NCI-H1930 (cell line): ENCODE data around the gene POLR2J.
"Not testable (repeated sequence)": the region's sequence is repeated elsewhere in the genome, so short reads cannot be mapped to it uniquely, and the experiment has no call there.

Source experiments
- DNase-seq, 2 experiments: peaks; one replicate each; lab custom pipeline; 2025; lab: John Stamatoyannopoulos, UW

Gene POLR2J

DNA sequence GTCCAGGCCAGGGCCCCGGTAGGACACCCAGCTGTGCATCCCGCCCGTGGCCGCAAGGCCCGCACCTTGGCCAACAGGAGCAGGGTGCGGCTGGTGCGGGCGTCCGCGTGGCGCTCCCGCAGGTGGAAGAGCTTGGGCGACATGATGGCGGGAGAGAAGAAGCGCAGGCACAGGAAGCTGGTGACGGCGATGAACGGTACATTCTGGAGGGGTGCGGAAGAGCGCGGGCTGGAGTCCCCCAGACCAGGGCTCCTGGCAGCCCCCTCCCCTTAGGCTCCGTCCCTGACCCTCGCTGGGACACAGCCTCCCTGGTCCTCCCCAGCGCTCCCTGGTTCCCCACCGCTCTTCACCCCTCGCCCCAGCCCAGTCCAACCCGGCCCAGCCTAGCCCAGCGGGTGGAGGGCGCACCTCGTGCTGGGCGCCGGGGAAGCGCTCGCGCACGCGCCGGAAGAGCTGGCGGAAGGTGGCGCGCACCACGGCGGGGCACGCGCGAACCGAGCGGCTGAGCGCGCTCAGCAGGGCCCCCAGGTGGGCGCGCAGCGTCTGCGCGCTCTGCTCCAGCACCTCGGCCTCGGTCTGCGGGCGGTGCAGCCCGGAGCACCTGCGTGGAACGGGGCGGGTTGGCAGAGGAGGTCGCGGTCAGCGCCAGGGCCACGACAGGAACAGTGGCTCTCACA, 15.9 kb upstream of the POLR2J start:
- not testable (repeated sequence) for DNase-seq

GRCh38 chr7:102494026-102494425, 15.3 kb upstream of the POLR2J start:
- DNase-seq = not testable (repeated sequence)

GRCh38 chr7:102493220-102493935, 14.7 kb upstream of the POLR2J start:
- DNase-seq = not testable (repeated sequence)

GRCh38 chr7:102490529-102491075, 11.9 kb upstream of the POLR2J start:
- not testable (repeated sequence) for DNase-seq

GRCh38 chr7:102484317-102484716, 5.6 kb upstream of the POLR2J start:
- not testable (repeated sequence) for DNase-seq

- DNase-seq = not testable (repeated sequence)
Measured at GRCh38 chr7:102481962-102482361, 3.2 kb upstream of the POLR2J start.

GRCh38 chr7:102479982-102480637, 1.4 kb upstream of the POLR2J start:
- DNase-seq = not testable (repeated sequence)

GRCh38 chr7:102479209-102479584, 475 bp upstream of the POLR2J start:
- not testable (repeated sequence) for DNase-seq

GRCh38 chr7:102474736-102475435, 3.8 kb downstream of the POLR2J start:
- not testable (repeated sequence) for DNase-seq

DNA sequence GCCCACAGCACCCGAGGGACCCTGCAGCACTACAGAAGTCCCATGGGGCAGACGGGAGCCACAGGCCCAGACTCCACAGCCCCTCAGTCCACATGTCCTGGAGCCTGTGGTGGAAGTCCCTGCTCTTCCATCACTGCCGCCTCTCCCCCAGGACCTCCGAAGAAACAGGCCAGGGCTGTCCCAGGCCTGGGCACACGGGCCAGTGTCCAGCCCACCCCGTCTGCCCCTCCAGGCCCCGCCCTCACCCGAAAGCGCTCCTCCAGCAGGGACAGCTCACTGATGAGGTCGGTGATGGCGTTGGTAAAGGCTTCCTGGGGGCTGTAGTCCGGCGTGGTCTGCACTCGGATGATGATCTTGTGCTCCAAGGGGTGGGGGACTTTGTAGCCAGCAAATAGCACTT, 4.6 kb downstream of the POLR2J start:
- DNase-seq = not testable (repeated sequence)

GRCh38 chr7:102473271-102473991, 5.3 kb downstream of the POLR2J start:
- DNase-seq = no peak

GRCh38 chr7:102472126-102473041, 6.3 kb downstream of the POLR2J start:
- no peak for DNase-seq

DNA sequence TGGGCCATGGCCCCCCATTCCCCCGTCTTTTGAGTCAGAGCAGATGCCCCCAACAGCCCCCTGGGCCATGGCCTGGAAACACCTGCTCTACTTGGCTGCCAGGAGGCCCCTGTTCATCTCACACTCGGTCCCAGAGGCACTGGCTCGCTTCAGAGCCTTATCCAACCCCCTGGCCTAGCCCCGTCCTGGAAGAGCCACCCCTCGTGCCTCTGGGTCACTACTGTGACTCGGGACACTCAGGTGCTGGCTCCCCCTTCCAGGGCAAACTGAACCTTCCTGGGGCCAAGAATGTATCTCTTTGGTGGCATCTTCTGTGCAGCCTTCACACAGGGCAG, 7.0 kb downstream of the POLR2J start:
- no peak for DNase-seq

DNA sequence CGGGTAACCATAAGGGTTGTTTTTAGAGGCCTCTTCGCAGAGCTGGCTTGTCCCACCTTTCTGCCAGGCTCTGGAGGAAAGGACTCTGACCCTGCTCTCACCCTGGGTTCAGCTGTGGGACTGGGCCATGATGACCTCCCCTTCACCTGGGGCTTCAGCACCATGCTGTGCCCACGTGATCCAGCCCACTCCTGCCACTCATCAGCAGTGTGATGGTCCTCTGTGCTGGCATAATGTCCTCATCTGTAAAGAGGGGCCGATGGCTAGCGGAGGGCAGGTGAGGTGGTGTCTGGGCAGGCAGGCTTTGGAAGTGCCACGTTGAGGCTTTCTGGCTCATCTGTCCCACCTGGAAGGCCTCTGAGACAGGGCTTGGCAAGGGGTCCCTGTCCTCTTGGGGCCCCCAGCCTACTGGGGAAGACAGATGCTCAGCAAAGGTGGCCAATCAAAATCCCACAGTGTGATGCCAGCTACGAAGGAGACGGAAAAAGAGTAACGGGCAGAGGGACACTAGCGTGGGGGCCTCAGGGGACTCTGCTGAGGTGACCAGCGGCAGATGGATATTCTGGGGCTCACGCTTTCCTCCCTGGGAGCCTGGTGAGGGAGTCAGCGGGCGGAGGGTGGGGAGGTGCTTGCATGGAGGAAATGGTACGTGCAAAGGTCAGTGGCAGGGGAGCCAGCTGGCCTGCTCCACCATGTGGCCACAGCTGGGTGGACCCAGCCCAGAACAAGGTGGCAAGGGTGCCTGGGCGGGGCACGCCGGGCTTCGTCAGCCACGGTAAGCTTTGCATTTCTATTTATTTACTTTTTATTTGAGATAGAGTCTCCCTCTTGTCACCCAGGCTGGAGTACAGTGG, 8.5 kb downstream of the POLR2J start:
- DNase-seq = no peak

GRCh38 chr7:102469351-102469971, 9.3 kb downstream of the POLR2J start:
- DNase-seq = no peak

- DNase-seq = no peak
Measured at GRCh38 chr7:102468478-102469350, 10.0 kb downstream of the POLR2J start.

- DNase-seq = no peak
Measured at GRCh38 chr7:102467581-102468477, 10.9 kb downstream of the POLR2J start.
